GM23338 (cell line): ENCODE data around the gene LPP. TPM values are rescaled to one million over a fixed set of nuclear protein-coding genes. Genes with fewer than 3 reads are reported as not detected.

Experiments used
- ATAC-seq: fragments of 200-7000 bp; cut with Tn5 transposase; 3 replicates; pipeline ENCODE4 v1.9.1; 2020
- DNase-seq: peaks from one replicate; pipeline ENCODE4 v3.0.0-alpha.2; 2015; ENCODE audit warnings: low spot score
- H2AFZ ChIP-seq: fragments of 200-600 bp; sonication (generic); 2 replicates; pipeline ENCODE4 v1.8.0; 2016; ENCODE audit warnings: antibody characterized with exemption, mild to moderate bottlenecking, moderate library complexity
- H3F3A ChIP-seq: fragments of 200-600 bp; sonication (generic); replicated peaks from 2 replicates; pipeline ENCODE4 v1.8.0; 2017; ENCODE audit warnings: antibody characterized with exemption, mixed run types, low read depth
- H3K27ac ChIP-seq: fragments of 200-600 bp; sonication (generic); 2 replicates; pipeline ENCODE4 v1.6.1; 2016; ENCODE audit warnings: low read depth
- H3K27me3 ChIP-seq: fragments of 200-600 bp; sonication (generic); 2 replicates; pipeline ENCODE4 v1.8.0; 2016; ENCODE audit warnings: mild to moderate bottlenecking, mixed run types, moderate library complexity; ENCODE audit not compliant: insufficient read depth
- H3K36me3 ChIP-seq: fragments of 200-600 bp; sonication (generic); 2 replicates; pipeline ENCODE4 v1.8.0; 2016; ENCODE audit warnings: mild to moderate bottlenecking; ENCODE audit not compliant: insufficient read depth
- H3K4me1 ChIP-seq: fragments of 200-600 bp; sonication (generic); 2 replicates; pipeline ENCODE4 v1.8.0; 2016; ENCODE audit warnings: mild to moderate bottlenecking, moderate library complexity; ENCODE audit not compliant: insufficient read depth
- H3K4me2 ChIP-seq: fragments of 200-600 bp; sonication (generic); 2 replicates; pipeline ENCODE4 v1.7.1; 2017; ENCODE audit warnings: mixed run types
- H3K4me3 ChIP-seq: fragments of 200-600 bp; sonication (generic); 2 replicates; pipeline ENCODE4 v1.6.1; 2016; ENCODE audit warnings: mixed run types
- H3K79me2 ChIP-seq: fragments of 200-600 bp; sonication (generic); replicated peaks from 2 replicates; pipeline ENCODE4 v1.8.0; 2017; ENCODE audit warnings: mild to moderate bottlenecking; ENCODE audit not compliant: insufficient read depth
- H3K9me2 ChIP-seq: fragments of 200-600 bp; sonication (generic); 2 replicates; pipeline ENCODE4 v1.8.0; 2017; ENCODE audit not compliant: insufficient read depth
- H4K20me1 ChIP-seq: fragments of 200-600 bp; sonication (generic); replicated peaks from 2 replicates; pipeline ENCODE4 v1.8.0; 2017; ENCODE audit warnings: mild to moderate bottlenecking; ENCODE audit not compliant: insufficient read depth
- H3K27ac Mint-ChIP-seq: 2 replicates; pipeline ENCODE4 v1.8.0; 2020; ENCODE audit warnings: inconsistent platforms, mild to moderate bottlenecking, moderate library complexity, mixed read lengths
- H3K27me3 Mint-ChIP-seq: 3 replicates; pipeline ENCODE4 v1.8.0; 2022; ENCODE audit warnings: low read depth, mild to moderate bottlenecking, moderate library complexity, mixed read lengths, inconsistent platforms; ENCODE audit not compliant: insufficient read depth, poor library complexity
- H3K36me3 Mint-ChIP-seq: 3 replicates; pipeline ENCODE4 v1.8.0; 2021; ENCODE audit warnings: low read depth, mild to moderate bottlenecking, inconsistent platforms, moderate library complexity, mixed read lengths
- H3K4me1 Mint-ChIP-seq: 3 replicates; pipeline ENCODE4 v1.8.0; 2020; ENCODE audit warnings: mild to moderate bottlenecking, inconsistent platforms, mixed read lengths
- H3K4me3 Mint-ChIP-seq: 3 replicates; pipeline ENCODE4 v1.8.0; 2021; ENCODE audit warnings: moderate library complexity, mild to moderate bottlenecking, inconsistent platforms, mixed read lengths
- H3K9me3 Mint-ChIP-seq: 3 replicates; pipeline ENCODE4 v1.8.0; 2020; ENCODE audit warnings: moderate library complexity, mild to moderate bottlenecking, inconsistent platforms, mixed read lengths
- CREB1 ChIP-seq: fragments of 250-450 bp; sonication (Bioruptor Pico); IDR thresholded peaks from 2 replicates; pipeline ENCODE4 v1.5.0; 2020; ENCODE audit warnings: low read depth, mild to moderate bottlenecking, moderate library complexity
- EZH2 ChIP-seq: fragments of 200-600 bp; sonication (generic); IDR thresholded peaks from one replicate; pipeline ENCODE4 v1.8.0; 2017; ENCODE audit warnings: antibody characterized with exemption, mild to moderate bottlenecking, low read depth; ENCODE audit not compliant: unreplicated experiment
- EZH2phosphoT487 ChIP-seq: fragments of 200-600 bp; sonication (generic); IDR thresholded peaks from one replicate; pipeline ENCODE4 v1.8.1; 2018; ENCODE audit warnings: antibody characterized with exemption; ENCODE audit not compliant: unreplicated experiment
- JUNB ChIP-seq: IDR thresholded peaks from one replicate; pipeline ENCODE4 v1.6.1; 2016; ENCODE audit warnings: antibody characterized with exemption; ENCODE audit not compliant: unreplicated experiment
- NANOG ChIP-seq: IDR thresholded peaks from 2 replicates; pipeline ENCODE4 v1.6.1; 2016; ENCODE audit warnings: antibody characterized with exemption, borderline replicate concordance
- POLR2AphosphoS5 ChIP-seq: IDR thresholded peaks from 2 replicates; pipeline ENCODE4 v1.6.1; 2016; ENCODE audit warnings: antibody characterized with exemption, low read depth
- STAT1 ChIP-seq: IDR thresholded peaks from one replicate; pipeline ENCODE4 v1.6.1; 2016; ENCODE audit warnings: antibody characterized with exemption; ENCODE audit not compliant: unreplicated experiment
- ZNF114 ChIP-seq: fragments of 250-450 bp; sonication (Bioruptor Pico); IDR thresholded peaks from 2 replicates; pipeline ENCODE4 v1.5.0; 2020; ENCODE audit warnings: mild to moderate bottlenecking, moderate library complexity
- ZNF331 ChIP-seq: fragments of 250-450 bp; sonication (Bioruptor Pico); IDR thresholded peaks from 2 replicates; pipeline ENCODE4 v1.5.0; 2020; ENCODE audit warnings: low read depth, mild to moderate bottlenecking, moderate library complexity
- polyA plus RNA-seq: library from polyadenylated mRNA; unstranded; fragments of >200 nt; fragmentation: Nextera tagmentation; extraction: Ambion mirVana; gene quantifications from 2 replicates; pipeline ENCODE4 v1.2.1, GENCODE V29; 2016
- total RNA-seq: library from RNA; depleted of rRNA; stranded (reverse); fragments of >200 nt; shearing (Covaris generic); gene quantifications from 2 replicates; pipeline ENCODE4 v1.2.3, GENCODE V29; 2014
- TF ChIP-seq, protein P1 (sequence below): IDR thresholded peaks from 2 replicates; pipeline ENCODE4 v1.6.1; 2016; ENCODE audit warnings: antibody characterized with exemption
- TF ChIP-seq, protein P2 (sequence below): fragments of 250-450 bp; sonication (Bioruptor Pico); IDR thresholded peaks from 2 replicates; pipeline ENCODE4 v1.5.0; 2020; ENCODE audit warnings: mild to moderate bottlenecking, moderate library complexity

Gene LPP
- total and polyA plus RNA-seq, 2 experiments from 2014 or later: 23.0 to 35.2 TPM

DNA sequence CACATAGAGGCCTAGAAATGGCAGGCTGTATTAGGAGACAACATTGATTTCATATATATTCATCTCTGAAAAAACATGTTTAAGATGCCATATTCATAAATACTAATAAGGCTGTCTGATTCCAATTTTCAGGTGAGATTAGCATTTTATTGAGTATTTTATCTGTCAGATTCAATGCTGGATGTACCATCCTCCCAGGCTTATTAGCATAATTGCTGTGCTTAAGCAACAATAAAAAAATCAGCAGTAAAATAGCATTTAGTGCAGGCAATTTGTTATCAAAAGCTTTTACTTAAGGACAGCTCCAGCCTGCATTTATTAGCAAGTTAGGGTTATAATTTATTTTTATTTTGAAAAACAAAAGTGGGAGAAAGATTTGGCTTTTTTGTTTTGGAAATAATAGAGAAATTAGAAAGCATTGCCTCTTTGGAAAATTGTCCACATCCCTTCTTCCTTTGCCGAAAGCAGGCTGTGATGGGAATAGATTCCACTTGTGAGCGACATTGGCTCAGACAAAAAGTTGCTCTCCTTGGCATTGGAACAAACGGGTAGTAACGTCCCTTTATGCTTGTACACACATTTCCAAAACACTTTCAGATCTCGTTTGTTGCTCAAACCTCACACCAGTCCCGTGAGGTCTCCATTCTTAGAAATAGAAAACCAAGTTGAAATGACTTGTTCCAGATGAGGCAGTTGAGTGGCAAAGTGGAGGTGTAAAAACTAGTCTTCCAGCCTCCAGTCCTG, 134.0 kb downstream of the LPP start:
- Histone ChIP-seq H3K4me2 (no peak overlapping the region), H3F3A (no peaks in the 10 kb centered on the region), H3K27ac (no peak overlapping the region), H3K79me2 (peaks cover 12% of the 10 kb centered on the region; the same call in 1 of the 2 replicates), H3K27me3 (no peaks in the 10 kb centered on the region), H2AFZ (no peak overlapping the region), H3K4me3 (no peak overlapping the region), H3K9me2 (no peaks in the 10 kb centered on the region), H4K20me1 (no peaks in the 10 kb centered on the region), H3K36me3 (no peaks in the 10 kb centered on the region), H3K4me1 (peaks cover 6% of the 10 kb centered on the region; the same call in 1 of the 2 replicates)
- peaks cover 1% of the 10 kb centered on the region for H3K27me3 Mint-ChIP-seq
- H3K9me3 Mint-ChIP-seq: no peaks in the 10 kb centered on the region
- H3K36me3 Mint-ChIP-seq: no peaks in the 10 kb centered on the region; the same call in 2 of the 3 replicates
- H3K4me1 Mint-ChIP-seq: peaks cover 10% of the 10 kb centered on the region
- H3K27ac Mint-ChIP-seq: no peak overlapping the region
- no peak overlapping the region for H3K4me3 Mint-ChIP-seq
- ATAC-seq (no peak), DNase-seq (no peak)
- TF ChIP-seq JUNB (no peak), ZNF114 (CRISPR knock-in tag) (no peak), EZH2phosphoT487 (no peak)

DNA sequence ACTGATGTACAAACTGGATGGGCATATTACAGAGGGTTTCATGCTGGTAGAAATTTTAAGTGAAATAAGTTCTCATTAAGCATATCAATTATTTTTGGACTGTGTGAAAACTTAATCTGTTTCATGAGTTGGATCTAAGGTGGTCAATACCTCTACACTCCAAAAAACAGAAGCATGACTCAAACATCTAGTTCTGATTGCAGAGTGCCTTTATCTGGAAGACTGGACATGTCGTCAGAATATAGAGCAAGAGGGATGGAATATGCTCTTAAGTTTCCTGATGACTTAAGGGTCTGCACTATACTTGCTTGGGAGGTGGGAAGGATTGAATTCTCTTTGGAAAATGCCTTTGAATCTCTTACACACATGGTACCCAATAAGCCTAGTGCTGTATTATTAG, 138.3 kb downstream of the LPP start:
- Mint-ChIP-seq H3K27me3 (no peaks in the 10 kb centered on the region), H3K27ac (no peak overlapping the region), H3K36me3 (no peaks in the 10 kb centered on the region; the same call in 2 of the 3 replicates), H3K4me3 (no peak overlapping the region), H3K4me1 (peaks cover 7% of the 10 kb centered on the region), H3K9me3 (no peaks in the 10 kb centered on the region)
- no peak overlapping the region for H3K4me2 ChIP-seq
- H3F3A ChIP-seq: no peaks in the 10 kb centered on the region
- no peak overlapping the region for H3K4me3 ChIP-seq
- H3K9me2 ChIP-seq: no peaks in the 10 kb centered on the region
- peaks cover 23% of the 10 kb centered on the region; the same call in 1 of the 2 replicates for H3K79me2 ChIP-seq
- H3K36me3 ChIP-seq: no peaks in the 10 kb centered on the region
- H2AFZ ChIP-seq: no peak overlapping the region
- DNase-seq: no peak
- no peaks in the 10 kb centered on the region for H4K20me1 ChIP-seq
- H3K27me3 ChIP-seq: no peaks in the 10 kb centered on the region
- no peak for ATAC-seq
- H3K27ac ChIP-seq: no peak overlapping the region
- peaks cover 5% of the 10 kb centered on the region; the same call in 1 of the 2 replicates for H3K4me1 ChIP-seq
- TF ChIP-seq NANOG: no peak
- no peak for TF ChIP-seq EZH2phosphoT487
- TF ChIP-seq EZH2: no peak
- no peak for TF ChIP-seq POLR2AphosphoS5
- TF ChIP-seq STAT1: no peak
- TF ChIP-seq, protein P1, sequence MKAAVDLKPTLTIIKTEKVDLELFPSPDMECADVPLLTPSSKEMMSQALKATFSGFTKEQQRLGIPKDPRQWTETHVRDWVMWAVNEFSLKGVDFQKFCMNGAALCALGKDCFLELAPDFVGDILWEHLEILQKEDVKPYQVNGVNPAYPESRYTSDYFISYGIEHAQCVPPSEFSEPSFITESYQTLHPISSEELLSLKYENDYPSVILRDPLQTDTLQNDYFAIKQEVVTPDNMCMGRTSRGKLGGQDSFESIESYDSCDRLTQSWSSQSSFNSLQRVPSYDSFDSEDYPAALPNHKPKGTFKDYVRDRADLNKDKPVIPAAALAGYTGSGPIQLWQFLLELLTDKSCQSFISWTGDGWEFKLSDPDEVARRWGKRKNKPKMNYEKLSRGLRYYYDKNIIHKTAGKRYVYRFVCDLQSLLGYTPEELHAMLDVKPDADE: no peak
- no peak for TF ChIP-seq JUNB
- TF ChIP-seq ZNF331: no peak
- no peak for TF ChIP-seq ZNF114 (CRISPR knock-in tag)
- TF ChIP-seq CREB1 (CRISPR knock-in tag): no peak
- TF ChIP-seq, protein P2, sequence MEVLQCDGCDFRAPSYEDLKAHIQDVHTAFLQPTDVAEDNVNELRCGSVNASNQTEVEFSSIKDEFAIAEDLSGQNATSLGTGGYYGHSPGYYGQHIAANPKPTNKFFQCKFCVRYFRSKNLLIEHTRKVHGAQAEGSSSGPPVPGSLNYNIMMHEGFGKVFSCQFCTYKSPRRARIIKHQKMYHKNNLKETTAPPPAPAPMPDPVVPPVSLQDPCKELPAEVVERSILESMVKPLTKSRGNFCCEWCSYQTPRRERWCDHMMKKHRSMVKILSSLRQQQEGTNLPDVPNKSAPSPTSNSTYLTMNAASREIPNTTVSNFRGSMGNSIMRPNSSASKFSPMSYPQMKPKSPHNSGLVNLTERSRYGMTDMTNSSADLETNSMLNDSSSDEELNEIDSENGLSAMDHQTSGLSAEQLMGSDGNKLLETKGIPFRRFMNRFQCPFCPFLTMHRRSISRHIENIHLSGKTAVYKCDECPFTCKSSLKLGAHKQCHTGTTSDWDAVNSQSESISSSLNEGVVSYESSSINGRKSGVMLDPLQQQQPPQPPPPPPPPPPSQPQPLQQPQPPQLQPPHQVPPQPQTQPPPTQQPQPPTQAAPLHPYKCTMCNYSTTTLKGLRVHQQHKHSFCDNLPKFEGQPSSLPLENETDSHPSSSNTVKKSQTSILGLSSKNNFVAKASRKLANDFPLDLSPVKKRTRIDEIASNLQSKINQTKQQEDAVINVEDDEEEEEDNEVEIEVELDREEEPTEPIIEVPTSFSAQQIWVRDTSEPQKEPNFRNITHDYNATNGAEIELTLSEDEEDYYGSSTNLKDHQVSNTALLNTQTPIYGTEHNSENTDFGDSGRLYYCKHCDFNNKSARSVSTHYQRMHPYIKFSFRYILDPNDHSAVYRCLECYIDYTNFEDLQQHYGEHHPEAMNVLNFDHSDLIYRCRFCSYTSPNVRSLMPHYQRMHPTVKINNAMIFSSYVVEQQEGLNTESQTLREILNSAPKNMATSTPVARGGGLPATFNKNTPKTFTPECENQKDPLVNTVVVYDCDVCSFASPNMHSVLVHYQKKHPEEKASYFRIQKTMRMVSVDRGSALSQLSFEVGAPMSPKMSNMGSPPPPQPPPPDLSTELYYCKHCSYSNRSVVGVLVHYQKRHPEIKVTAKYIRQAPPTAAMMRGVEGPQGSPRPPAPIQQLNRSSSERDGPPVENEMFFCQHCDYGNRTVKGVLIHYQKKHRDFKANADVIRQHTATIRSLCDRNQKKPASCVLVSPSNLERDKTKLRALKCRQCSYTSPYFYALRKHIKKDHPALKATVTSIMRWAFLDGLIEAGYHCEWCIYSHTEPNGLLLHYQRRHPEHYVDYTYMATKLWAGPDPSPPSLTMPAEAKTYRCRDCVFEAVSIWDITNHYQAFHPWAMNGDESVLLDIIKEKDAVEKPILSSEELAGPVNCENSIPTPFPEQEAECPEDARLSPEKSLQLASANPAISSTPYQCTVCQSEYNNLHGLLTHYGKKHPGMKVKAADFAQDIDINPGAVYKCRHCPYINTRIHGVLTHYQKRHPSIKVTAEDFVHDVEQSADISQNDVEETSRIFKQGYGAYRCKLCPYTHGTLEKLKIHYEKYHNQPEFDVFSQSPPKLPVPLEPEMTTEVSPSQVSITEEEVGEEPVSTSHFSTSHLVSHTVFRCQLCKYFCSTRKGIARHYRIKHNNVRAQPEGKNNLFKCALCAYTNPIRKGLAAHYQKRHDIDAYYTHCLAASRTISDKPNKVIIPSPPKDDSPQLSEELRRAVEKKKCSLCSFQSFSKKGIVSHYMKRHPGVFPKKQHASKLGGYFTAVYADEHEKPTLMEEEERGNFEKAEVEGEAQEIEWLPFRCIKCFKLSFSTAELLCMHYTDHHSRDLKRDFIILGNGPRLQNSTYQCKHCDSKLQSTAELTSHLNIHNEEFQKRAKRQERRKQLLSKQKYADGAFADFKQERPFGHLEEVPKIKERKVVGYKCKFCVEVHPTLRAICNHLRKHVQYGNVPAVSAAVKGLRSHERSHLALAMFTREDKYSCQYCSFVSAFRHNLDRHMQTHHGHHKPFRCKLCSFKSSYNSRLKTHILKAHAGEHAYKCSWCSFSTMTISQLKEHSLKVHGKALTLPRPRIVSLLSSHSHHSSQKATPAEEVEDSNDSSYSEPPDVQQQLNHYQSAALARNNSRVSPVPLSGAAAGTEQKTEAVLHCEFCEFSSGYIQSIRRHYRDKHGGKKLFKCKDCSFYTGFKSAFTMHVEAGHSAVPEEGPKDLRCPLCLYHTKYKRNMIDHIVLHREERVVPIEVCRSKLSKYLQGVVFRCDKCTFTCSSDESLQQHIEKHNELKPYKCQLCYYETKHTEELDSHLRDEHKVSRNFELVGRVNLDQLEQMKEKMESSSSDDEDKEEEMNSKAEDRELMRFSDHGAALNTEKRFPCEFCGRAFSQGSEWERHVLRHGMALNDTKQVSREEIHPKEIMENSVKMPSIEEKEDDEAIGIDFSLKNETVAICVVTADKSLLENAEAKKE (CRISPR knock-in tag): no peak
